HG02759 (cell line): ENCODE data around the gene MET.

Source experiments
- ATAC-seq: cut with Tn5 transposase; IDR thresholded peaks from one replicate; pipeline ENCODE4 v1.9.1; 2021; ENCODE audit warnings: mild to moderate bottlenecking, moderate library complexity; ENCODE audit not compliant: unreplicated experiment

Gene MET

GRCh38 chr7:116836911-116837310 is 164.9 kb downstream of the MET start:
- no peak for ATAC-seq

DNA sequence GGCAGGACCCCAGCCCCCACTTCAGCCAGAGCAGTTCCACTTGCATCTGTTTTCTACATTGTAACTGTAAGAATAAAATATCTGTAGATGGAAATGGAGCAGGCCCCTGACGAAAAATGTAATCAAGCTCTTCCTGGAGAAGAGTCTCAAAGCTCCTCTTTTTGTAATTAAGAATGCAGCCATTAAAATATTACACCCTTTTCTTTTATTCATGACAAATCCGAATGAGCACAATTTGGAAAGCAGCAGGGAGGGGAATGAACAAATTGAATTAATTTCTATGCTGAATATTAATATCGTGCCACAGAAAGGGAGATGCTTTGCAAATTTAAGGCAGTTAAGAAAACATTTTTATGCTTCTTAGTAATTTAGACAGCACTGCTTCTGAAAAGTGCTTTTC is 165.6 kb downstream of the MET start:
- no peak for ATAC-seq

GRCh38 chr7:116840256-116840655 is 168.3 kb downstream of the MET start:
- ATAC-seq = no peak

DNA sequence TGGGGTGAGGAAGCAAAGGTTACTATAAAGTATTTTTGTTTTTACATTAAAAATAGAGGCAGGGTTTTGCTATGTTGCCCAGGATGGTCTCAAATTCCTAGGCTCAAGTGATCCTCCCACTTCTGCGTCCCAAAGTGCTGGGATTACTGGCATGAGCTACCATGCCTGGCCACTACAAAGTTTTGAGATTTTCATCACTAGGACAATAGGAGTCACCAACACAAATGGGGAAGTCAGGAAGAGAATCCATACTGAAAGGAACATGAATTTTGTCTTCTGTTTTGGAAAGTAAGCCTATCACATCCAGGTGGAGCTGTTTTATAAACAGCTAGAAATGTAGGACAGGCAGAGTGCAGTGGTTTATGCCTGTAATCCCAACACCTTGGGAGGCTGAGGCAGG is 170.4 kb downstream of the MET start:
- no peak for ATAC-seq

GRCh38 chr7:116843378-116843777 is 171.4 kb downstream of the MET start:
- no peak for ATAC-seq
